Neural cell (in vitro differentiated cells): ENCODE data around the gene MRTFA.

Experiments
- EZH2 ChIP-seq: fragments of 200-600, 300-800 bp; shearing (Covaris generic), sonication (generic); IDR thresholded peaks from 2 replicates; pipeline ENCODE4 v1.6.1; 2014; ENCODE audit warnings: antibody characterized with exemption, low read length, borderline replicate concordance, mild to moderate bottlenecking; ENCODE audit not compliant: insufficient read depth, poor library complexity, severe bottlenecking
- MXI1 ChIP-seq: fragments of 450-650 bp; conservative IDR thresholded peaks from 2 replicates; pipeline ENCODE4 v1.6.1; 2014; ENCODE audit warnings: antibody characterized with exemption, mild to moderate bottlenecking; ENCODE audit not compliant: poor library complexity, severe bottlenecking
- POLR2AphosphoS5 ChIP-seq: IDR thresholded peaks from 2 replicates; pipeline ENCODE4 v1.6.1; 2012
- RAD21 ChIP-seq: fragments of 450-650 bp; conservative IDR thresholded peaks from 2 replicates; pipeline ENCODE4 v1.6.1; 2014; ENCODE audit warnings: antibody characterized with exemption, mild to moderate bottlenecking, moderate library complexity
- TF ChIP-seq, protein P1 (sequence below): fragments of 450-650 bp; IDR thresholded peaks from 2 replicates; pipeline ENCODE4 v1.5.1; 2014; ENCODE audit warnings: antibody characterized with exemption, mild to moderate bottlenecking, moderate library complexity; ENCODE audit not compliant: poor library complexity, severe bottlenecking
- TF ChIP-seq, protein P2 (sequence below): IDR thresholded peaks from 2 replicates; pipeline ENCODE4 v1.6.1; 2012; ENCODE audit warnings: borderline replicate concordance

DNA sequence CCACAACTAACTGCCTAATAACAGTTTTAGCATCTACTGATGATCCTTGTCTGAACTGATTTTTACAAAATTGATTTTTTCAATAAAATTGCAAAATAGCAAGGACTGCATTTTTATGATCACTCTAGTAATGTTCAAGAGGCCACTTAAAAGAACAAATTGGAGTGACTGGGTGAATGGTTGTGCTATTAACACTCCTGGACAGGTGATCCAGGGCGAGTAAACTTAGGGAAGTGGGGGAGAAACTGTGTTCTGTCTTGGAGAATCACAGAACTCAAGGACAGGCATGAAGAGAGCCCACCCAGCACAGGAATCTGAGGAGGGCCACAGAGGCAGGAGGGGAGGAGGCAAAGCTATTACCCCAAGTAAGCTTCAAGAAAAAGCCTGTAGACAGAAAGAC, 190.3 kb downstream of the MRTFA start:
- TF ChIP-seq, protein P1, sequence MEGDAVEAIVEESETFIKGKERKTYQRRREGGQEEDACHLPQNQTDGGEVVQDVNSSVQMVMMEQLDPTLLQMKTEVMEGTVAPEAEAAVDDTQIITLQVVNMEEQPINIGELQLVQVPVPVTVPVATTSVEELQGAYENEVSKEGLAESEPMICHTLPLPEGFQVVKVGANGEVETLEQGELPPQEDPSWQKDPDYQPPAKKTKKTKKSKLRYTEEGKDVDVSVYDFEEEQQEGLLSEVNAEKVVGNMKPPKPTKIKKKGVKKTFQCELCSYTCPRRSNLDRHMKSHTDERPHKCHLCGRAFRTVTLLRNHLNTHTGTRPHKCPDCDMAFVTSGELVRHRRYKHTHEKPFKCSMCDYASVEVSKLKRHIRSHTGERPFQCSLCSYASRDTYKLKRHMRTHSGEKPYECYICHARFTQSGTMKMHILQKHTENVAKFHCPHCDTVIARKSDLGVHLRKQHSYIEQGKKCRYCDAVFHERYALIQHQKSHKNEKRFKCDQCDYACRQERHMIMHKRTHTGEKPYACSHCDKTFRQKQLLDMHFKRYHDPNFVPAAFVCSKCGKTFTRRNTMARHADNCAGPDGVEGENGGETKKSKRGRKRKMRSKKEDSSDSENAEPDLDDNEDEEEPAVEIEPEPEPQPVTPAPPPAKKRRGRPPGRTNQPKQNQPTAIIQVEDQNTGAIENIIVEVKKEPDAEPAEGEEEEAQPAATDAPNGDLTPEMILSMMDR: no peak
- TF ChIP-seq MXI1 (no peak), EZH2 (no peak), POLR2AphosphoS5 (no peak), RAD21 (no peak)
- TF ChIP-seq, protein P2, sequence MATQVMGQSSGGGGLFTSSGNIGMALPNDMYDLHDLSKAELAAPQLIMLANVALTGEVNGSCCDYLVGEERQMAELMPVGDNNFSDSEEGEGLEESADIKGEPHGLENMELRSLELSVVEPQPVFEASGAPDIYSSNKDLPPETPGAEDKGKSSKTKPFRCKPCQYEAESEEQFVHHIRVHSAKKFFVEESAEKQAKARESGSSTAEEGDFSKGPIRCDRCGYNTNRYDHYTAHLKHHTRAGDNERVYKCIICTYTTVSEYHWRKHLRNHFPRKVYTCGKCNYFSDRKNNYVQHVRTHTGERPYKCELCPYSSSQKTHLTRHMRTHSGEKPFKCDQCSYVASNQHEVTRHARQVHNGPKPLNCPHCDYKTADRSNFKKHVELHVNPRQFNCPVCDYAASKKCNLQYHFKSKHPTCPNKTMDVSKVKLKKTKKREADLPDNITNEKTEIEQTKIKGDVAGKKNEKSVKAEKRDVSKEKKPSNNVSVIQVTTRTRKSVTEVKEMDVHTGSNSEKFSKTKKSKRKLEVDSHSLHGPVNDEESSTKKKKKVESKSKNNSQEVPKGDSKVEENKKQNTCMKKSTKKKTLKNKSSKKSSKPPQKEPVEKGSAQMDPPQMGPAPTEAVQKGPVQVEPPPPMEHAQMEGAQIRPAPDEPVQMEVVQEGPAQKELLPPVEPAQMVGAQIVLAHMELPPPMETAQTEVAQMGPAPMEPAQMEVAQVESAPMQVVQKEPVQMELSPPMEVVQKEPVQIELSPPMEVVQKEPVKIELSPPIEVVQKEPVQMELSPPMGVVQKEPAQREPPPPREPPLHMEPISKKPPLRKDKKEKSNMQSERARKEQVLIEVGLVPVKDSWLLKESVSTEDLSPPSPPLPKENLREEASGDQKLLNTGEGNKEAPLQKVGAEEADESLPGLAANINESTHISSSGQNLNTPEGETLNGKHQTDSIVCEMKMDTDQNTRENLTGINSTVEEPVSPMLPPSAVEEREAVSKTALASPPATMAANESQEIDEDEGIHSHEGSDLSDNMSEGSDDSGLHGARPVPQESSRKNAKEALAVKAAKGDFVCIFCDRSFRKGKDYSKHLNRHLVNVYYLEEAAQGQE: no peak
